Nephron (organoid): Measurements from ENCODE around the gene RASEF.

Experiments used
- H3K27ac Mint-ChIP-seq, 3 experiments: 2 replicates each; pipeline ENCODE4 v1.8.0; 2020; ENCODE audit warnings: mixed read lengths in 3 of 3, mild to moderate bottlenecking in 2 of 3, moderate library complexity in 1 of 3
- H3K27me3 Mint-ChIP-seq: 2 replicates; pipeline ENCODE4 v1.8.0; 2021; ENCODE audit warnings: low read depth, mild to moderate bottlenecking, moderate library complexity, mixed read lengths
- H3K36me3 Mint-ChIP-seq: 2 replicates; pipeline ENCODE4 v1.8.0; 2020; ENCODE audit warnings: low read depth, mixed read lengths
- H3K4me1 Mint-ChIP-seq: 2 replicates; pipeline ENCODE4 v1.8.0; 2020; ENCODE audit warnings: mixed read lengths
- H3K4me3 Mint-ChIP-seq, 3 experiments: 2 replicates each; pipeline ENCODE4 v1.8.0; 2020; ENCODE audit warnings: mild to moderate bottlenecking in 3 of 3, mixed read lengths in 3 of 3, moderate library complexity in 2 of 3
- H3K9me3 Mint-ChIP-seq: 2 replicates; pipeline ENCODE4 v1.8.0; 2020; ENCODE audit warnings: mixed read lengths
- TF ChIP-seq, protein P1 (sequence below), 3 experiments: fragments of 200-600 bp; sonication (generic); IDR thresholded peaks; one replicate each; pipeline ENCODE4 v1.5.0; 2021; ENCODE audit warnings: antibody characterized with exemption in 3 of 3; ENCODE audit not compliant: unreplicated experiment in 3 of 3

RASEF gene

GRCh38 chr9:83062651-83063527 is at the start of gene RASEF:
Gene RASEF (minus strand): TSS chr9:83063142. CDS start chr9:83062867, 275 bp downstream.
- Mint-ChIP-seq H3K9me3 (peaks cover 8% of the 10 kb centered on the region), H3K27me3 (peaks cover 70% of the 10 kb centered on the region), H3K4me1 (peaks cover 32% of the 10 kb centered on the region), H3K4me3 (peak within 1 kb of the TSS; percentile 85 to 96 (median 93)), H3K27ac (peak within 1 kb of the TSS; percentile 35 to 85 (median 39)), H3K36me3 (peaks cover 4% of the 10 kb centered on the region)
- TF ChIP-seq, protein P1, sequence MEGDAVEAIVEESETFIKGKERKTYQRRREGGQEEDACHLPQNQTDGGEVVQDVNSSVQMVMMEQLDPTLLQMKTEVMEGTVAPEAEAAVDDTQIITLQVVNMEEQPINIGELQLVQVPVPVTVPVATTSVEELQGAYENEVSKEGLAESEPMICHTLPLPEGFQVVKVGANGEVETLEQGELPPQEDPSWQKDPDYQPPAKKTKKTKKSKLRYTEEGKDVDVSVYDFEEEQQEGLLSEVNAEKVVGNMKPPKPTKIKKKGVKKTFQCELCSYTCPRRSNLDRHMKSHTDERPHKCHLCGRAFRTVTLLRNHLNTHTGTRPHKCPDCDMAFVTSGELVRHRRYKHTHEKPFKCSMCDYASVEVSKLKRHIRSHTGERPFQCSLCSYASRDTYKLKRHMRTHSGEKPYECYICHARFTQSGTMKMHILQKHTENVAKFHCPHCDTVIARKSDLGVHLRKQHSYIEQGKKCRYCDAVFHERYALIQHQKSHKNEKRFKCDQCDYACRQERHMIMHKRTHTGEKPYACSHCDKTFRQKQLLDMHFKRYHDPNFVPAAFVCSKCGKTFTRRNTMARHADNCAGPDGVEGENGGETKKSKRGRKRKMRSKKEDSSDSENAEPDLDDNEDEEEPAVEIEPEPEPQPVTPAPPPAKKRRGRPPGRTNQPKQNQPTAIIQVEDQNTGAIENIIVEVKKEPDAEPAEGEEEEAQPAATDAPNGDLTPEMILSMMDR (IDR thresholded peaks at IDR 0.05; ENCODE audit: unreplicated experiment in 3 of 3) = peak in 2 of 3 experiments; percentile 14 to 21

DNA sequence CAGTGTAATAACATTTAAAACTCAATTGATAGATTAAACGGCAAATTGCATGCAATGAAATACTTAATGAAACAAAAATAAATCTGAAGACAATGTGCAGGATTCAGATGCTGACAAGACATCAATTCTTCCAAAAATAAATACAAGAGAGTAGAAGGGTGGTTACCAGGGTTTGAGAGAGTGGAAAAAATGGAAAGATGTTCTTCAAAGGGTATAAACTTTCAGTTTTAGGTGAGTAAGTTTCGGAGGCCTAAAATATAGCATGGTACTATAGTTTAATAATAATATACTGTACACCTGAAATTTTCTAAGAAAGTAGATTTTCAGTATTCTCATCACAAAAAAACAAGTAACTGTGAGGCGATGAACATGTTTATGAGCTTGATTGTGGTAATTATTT is 48.2 kb upstream of the RASEF start:
- H3K4me1 Mint-ChIP-seq = no peaks in the 10 kb centered on the region
- H3K36me3 Mint-ChIP-seq = peaks cover 3% of the 10 kb centered on the region
- no peaks in the 10 kb centered on the region for H3K27me3 Mint-ChIP-seq
- no peak overlapping the region for H3K4me3 Mint-ChIP-seq
- peaks cover 20% of the 10 kb centered on the region for H3K9me3 Mint-ChIP-seq
- TF ChIP-seq, protein P1 (IDR thresholded peaks at IDR 0.05; ENCODE audit: unreplicated experiment in 3 of 3) = no peak
- no peak overlapping the region for H3K27ac Mint-ChIP-seq

DNA sequence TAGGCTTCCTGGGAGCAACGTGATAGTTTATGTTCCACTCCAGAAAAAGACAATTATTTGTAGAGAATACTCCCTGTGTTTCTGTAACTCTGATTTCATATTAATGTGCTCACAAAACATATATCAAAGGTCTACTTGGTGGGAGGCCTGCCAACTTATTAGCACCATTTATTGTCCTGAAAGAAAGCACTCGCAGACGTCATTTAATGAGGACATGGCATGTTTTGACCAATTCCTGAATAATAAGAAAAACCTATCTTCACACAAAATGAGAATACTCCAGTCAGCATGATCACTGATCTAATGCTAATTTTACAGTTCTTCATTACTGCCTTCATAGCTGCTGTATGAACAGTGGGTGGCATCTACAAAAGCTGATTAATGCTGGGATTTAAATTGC is 46.4 kb upstream of the RASEF start:
- Mint-ChIP-seq H3K36me3 (no peaks in the 10 kb centered on the region), H3K27me3 (no peaks in the 10 kb centered on the region), H3K27ac (no peak overlapping the region), H3K4me3 (no peak overlapping the region), H3K4me1 (no peaks in the 10 kb centered on the region), H3K9me3 (peaks cover 11% of the 10 kb centered on the region)
- TF ChIP-seq, protein P1 (IDR thresholded peaks at IDR 0.05; ENCODE audit: unreplicated experiment in 3 of 3) = no peak

- H3K27me3 Mint-ChIP-seq = no peaks in the 10 kb centered on the region
- H3K9me3 Mint-ChIP-seq = peaks cover 1% of the 10 kb centered on the region
- H3K36me3 Mint-ChIP-seq = no peaks in the 10 kb centered on the region
- H3K27ac Mint-ChIP-seq = no peak overlapping the region
- H3K4me1 Mint-ChIP-seq = no peaks in the 10 kb centered on the region
- TF ChIP-seq, protein P1 (IDR thresholded peaks at IDR 0.05; ENCODE audit: unreplicated experiment in 3 of 3) = no peak
- H3K4me3 Mint-ChIP-seq = no peak overlapping the region
These were observed 45.3 kb upstream of the RASEF start for GRCh38 chr9:83108208-83108607.

GRCh38 chr9:83106772-83107171 is 43.8 kb upstream of the RASEF start:
- Mint-ChIP-seq H3K9me3 (no peaks in the 10 kb centered on the region), H3K27ac (no peak overlapping the region), H3K36me3 (no peaks in the 10 kb centered on the region), H3K4me1 (no peaks in the 10 kb centered on the region), H3K4me3 (no peak overlapping the region), H3K27me3 (no peaks in the 10 kb centered on the region)
- TF ChIP-seq, protein P1 (IDR thresholded peaks at IDR 0.05; ENCODE audit: unreplicated experiment in 3 of 3) = no peak

DNA sequence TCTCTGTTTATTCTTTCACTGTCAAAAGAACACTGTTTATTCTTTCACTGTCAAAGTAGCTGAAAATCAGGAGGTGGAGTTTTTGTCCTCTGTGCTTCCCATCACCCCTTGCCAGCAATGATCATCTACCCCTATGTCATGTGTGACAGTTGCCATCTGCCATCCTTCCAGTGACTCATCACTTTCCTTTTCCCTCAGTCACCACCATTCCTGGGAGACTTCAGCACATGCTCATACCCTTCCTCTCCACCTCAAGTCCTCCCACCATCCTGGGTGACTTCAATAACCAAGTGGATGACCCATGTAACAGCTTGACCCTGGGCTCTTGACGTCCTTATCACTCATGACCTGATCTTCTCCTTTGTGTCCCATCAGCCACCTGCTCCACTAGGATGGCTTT is 43.3 kb upstream of the RASEF start:
- TF ChIP-seq, protein P1 (IDR thresholded peaks at IDR 0.05; ENCODE audit: unreplicated experiment in 3 of 3) = no peak
- no peak overlapping the region for H3K27ac Mint-ChIP-seq

More for the DNA sequence above, 43.3 kb upstream of the RASEF start:
- Mint-ChIP-seq H3K4me3 (no peak overlapping the region), H3K4me1 (no peaks in the 10 kb centered on the region), H3K36me3 (no peaks in the 10 kb centered on the region), H3K27me3 (no peaks in the 10 kb centered on the region), H3K9me3 (no peaks in the 10 kb centered on the region)
